Measurements from ENCODE around the gene QSOX2.

QSOX2 gene, protein sequence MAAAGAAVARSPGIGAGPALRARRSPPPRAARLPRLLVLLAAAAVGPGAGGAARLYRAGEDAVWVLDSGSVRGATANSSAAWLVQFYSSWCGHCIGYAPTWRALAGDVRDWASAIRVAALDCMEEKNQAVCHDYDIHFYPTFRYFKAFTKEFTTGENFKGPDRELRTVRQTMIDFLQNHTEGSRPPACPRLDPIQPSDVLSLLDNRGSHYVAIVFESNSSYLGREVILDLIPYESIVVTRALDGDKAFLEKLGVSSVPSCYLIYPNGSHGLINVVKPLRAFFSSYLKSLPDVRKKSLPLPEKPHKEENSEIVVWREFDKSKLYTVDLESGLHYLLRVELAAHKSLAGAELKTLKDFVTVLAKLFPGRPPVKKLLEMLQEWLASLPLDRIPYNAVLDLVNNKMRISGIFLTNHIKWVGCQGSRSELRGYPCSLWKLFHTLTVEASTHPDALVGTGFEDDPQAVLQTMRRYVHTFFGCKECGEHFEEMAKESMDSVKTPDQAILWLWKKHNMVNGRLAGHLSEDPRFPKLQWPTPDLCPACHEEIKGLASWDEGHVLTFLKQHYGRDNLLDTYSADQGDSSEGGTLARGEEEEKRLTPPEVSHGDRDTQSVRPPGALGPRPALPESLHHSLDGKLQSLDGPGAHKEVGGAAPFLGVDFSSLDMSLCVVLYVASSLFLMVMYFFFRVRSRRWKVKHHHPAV

DNA sequence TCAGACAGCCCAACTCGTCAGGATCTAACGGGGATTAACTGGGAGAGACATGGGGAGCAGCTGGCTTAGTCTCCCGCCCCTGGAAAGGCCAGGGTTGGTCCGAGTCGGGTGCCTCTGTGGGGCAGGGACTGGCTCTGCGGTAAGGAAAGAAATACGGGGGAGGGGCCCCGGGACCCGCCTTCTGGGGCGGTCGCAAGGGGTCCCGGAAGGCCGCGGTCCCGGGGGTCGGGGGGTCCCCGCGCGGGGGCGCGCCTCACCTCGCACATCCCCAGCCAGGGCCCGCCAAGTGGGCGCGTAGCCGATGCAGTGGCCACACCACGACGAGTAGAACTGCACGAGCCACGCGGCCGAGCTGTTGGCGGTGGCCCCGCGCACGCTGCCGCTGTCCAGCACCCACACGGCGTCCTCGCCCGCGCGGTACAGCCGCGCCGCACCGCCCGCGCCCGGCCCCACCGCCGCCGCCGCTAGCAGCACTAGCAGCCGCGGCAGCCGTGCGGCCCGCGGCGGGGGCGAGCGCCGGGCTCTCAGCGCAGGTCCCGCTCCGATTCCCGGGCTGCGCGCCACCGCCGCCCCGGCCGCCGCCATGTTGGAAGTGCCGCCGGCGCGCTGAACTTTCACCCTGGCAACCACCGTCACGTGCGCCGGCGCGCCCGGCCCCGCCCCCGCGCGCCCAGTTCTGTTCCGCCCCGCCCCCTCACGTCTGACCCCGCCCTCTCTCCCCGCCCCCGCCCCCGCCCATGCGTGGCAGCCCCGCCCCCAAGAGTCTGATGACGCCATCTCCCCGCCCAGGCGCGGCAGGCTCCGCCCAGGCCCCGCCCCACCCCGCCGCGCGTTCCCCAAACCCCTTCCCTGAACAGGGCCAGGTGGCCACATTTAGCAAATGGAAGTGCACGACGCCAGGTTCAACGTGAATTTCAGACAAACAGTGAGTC, at the start of gene QSOX2:
TSS of gene QSOX2 (minus strand) at position 594 of the 932 bp plus-strand sequence. CDS start at position 585, 9 bp downstream.
- peak; percentile 88 for DNase-seq

DNA sequence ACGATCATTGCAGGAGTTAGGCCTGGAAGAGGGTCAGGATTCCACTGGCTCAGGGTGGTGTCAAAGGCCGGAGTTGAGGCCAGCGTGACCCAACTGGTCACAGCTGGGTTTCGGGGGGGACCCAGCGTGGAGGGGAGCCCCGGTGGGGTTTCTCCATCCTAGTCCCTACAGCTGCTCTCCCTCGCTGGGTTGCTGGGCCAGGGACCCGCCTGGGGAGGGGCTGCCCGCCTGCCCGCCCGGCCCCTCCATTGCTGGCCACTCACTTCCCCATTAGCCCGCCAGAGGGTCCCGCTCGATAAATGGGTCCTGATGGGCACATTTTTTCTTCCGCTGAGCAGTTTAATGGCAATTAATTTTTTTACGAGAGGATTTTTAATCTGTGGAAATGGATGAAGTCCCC, 49.4 kb upstream of the QSOX2 start:
- DNase-seq = no peak

DNA sequence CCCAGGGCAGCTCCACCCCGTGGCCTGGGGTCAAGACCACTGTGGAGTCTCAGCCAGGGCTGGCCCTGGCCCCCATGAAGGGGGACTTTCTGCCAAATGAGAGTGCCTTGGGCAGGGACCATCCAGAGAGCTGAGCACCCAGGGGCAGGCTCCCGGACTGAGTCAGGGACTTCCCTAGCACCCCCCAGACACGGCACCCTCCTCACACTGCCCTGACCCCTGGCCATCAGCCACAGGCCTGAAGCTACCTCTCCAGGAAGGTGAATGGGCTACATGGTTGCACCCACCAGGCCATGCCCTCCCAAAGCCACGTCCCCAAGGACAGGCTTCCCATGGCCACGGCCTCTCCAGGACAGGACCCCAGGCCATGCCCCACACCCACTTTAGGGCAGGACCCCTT, 48.8 kb upstream of the QSOX2 start:
- no peak for DNase-seq

DNA sequence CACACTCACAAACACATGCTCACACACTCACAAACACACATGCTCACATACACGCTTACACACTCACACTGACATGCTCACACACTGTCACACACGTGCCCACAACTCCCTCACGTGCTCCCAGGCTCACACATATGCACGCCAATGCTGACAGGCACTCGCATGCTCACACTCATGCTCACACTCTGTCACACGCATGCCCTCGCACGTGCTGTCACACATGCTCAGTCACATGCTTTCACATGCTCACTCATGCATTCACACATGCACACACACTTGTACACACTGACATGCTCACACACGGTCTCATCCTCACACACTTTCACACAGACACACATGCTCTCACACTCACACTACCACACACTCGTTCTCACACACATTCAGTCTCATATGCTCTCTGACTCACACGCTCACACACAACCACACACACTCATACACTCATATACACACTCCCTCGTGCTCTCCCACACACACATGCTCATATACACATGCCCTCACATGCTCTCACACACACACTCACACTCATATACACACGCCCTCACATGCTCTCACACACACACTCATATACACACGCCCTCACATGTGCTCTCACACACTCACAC, 48.0 kb upstream of the QSOX2 start:
- DNase-seq = no peak

DNA sequence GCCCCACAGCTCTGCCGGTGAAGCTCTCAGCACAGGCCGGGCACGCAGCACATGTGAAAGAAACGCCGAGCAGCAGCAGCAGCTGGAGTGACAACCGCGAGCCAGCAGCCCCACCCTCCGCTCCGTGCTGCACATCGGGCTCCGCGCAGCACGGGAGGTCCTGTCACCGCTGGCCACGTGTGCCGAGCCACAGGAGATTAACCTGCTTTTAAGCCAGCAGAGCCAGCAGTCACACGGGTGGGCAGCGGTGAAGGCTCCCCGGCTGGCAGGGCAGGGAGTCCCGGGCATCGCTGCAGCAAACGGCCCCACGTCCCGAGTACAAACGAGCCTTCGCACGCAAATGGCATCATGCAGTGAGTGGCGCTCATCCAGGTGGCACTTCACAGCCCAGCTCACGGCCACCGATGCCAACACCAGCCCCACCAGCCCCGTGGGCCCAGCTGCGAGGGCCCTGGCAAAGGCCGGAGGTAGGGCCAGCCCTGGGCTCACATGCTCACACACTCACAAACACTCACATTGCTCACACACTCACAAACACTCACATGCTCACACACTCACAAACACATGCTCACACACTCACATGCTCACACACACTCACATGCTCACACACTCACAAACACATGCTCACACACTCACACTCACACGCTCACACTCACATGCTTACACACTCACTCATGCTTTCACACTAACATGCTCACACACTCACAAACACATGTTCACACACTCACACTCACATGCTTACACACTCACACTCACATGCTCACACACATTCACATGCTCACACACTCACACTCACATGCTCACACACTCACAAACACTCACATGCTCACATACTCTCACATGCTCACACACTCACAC, 47.2 kb upstream of the QSOX2 start:
- DNase-seq = no peak

DNA sequence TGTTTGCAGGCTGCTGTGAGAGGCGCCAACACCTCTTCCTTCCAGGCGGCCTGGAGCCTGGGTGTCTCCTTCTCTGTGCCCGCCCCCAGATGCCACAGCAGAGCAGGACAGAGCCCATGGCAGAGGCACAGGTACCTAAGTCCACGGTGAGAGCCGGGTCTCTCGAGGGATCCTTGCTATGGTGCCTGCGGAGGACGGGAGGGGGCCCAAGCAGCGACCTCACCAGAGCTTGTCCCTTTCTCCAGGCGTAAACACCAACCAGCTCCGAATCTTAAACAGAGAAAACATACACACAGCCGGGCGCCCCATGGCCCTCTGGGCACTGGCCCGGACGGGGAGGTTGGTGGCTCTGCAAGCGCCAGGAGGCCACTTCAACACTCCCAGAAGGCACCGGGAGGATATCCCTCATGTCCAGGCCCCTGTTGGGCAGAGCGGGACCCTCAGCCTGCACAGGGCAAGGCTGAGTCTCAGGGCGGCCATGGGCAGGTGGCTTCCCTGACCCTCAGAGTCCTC, 46.5 kb upstream of the QSOX2 start:
- no peak for DNase-seq

DNA sequence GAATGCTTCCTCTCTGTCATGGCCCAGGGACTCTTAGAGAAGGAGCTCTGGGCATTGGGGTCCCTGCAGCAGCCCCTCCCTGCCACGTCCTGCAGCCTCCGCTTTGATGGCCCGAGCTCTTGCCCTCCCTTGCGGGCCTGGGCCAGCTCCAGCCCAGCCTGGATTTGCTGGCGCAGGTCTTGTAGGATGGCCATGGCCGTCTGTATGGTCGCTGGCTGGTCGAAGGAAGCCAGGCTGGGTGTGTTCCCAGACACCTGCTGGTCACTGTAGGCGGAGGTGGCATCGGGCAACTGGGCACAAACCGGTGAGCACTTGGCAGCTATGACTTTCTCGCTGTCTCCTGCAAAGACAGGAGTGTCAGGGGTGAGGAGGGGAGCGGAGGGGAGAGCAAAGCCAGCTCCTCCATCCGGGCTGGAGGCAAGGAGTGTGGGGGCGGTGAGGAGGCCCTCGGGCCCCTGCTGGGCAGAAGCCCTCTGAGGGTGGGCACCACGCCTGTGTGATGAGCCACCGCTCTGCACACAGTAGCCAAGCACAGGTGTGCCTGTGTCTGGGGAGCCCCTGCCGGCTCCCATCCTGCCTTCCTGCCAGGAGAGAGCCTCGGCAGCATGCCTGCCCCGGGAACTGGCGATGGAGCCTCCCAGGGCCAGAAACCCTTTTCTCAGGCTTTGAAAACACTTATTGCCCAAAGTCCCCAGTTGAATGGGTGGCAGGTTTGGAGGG, 45.9 kb upstream of the QSOX2 start:
- DNase-seq = no peak

DNA sequence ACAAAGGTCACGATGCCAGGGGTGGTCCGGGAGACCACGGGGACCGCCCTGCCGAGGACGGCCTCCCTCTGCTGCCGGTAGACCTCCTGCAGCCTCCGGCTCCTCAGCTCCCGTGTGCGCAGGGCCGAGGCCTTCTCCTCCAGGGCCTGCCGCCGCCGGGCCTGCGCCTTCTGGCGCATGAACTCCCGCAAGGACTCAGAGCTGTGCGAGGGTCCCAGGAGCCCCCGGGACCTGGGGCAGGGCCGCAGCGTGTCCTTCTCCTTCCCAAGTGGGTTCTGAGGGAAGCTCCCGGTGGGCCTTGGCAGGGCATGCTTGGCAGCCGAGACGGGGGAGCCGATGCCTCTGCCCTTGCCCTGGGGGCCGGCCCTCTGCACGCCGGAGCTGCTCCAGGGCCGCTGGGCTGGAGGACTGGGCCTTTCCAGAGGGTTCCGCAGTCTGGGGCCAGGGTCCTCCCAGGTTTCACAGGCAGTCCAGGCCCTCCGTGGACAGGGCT, 44.9 kb upstream of the QSOX2 start:
- DNase-seq = no peak

DNA sequence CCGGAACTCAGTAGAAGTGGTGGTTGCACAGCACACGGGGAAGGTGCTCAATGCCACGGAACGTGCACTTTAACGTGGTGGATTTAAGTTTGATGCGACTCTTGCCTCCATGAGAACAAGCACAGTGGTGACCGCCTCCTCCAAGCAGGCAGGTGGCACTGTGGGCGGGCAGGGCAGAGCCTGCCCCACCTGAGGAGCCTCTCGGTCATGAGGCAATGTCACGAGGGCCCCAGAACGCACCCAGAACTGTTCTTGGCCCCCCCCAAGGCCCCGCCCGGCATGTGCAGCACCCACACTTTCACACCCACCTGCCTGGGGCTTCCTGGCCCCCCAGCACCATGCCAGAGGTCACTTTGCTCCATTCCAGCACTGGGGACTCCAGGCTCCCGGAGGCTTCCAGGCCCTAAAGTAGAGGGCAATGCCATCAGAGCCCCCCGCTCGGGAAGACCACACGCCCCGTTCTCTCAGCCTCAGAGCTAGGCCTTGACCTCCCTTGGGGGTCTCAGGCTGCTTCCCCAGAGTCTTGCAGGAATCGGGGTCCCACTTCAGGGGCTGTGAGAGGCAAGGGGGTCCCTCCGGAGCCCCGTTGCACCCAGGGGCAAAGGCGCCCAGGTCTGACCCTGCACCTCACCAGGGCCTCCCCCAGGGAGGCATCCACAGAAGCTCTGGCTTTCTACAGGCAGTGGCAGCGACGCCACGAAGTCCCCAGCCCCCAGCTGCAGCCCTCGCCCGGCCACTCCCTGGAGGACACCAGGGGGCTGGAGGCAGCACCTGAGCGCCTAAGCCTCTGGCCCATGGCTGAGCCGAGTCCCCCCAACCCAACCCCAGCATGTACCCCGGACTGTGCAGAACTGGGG, 44.3 kb upstream of the QSOX2 start:
- no peak for DNase-seq

DNA sequence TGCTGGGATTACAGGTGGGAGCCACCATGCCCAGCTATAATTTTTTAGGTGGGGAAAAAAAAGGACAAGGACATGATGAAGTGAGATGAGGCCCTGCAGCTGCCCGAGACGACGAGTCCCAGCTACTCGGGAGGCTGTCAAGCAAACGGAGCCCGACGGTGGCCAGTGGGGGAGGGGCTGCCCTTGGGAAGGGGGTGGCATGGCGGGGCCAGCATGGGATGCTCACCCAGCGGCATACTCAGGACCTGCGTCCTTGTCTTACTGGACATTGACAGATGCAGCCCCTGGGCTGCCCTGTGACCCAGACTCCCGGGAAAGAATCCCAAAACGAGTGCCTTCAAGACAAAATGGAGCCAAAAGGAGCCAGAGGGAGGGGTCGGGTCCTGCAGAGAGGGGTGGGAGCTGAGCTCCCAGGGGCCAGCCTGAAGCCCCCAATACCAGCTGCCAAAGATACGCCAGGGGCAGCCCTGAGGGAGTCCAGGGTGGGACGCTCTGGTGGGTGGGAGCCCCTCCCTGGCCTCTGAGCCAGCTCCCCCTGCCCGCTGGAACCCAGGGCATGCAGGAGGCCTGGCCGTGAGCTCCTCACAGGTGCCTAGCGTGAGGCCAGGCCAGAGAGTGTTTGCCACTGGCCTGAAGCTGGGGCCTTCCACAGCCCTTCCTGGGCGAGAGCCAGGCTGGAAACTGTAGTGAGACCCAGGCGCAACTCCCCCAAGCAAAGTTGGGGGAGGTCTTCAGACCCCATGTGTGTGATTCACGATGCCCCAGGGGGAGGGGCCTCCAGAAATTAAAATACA, 42.5 kb upstream of the QSOX2 start:
- DNase-seq = no peak

DNA sequence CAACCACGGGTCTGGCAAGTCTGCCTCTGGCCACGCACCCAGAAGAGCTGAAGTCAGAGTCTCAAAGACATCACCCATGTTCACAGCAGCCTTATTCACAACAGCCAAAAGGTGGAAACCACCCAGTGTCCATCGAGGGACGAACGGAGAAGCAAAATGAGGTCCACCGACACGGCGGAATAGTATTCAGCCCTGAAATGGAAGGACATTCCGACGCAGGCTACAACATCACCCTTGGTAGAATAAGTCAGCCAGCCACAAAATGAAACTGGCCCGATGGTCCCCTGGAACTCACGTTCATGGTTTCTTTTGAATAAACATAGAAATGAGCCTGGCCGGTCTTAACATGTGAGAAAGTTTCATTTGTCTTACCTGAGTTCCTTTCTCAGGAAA, 41.4 kb upstream of the QSOX2 start:
- DNase-seq = no peak

DNA sequence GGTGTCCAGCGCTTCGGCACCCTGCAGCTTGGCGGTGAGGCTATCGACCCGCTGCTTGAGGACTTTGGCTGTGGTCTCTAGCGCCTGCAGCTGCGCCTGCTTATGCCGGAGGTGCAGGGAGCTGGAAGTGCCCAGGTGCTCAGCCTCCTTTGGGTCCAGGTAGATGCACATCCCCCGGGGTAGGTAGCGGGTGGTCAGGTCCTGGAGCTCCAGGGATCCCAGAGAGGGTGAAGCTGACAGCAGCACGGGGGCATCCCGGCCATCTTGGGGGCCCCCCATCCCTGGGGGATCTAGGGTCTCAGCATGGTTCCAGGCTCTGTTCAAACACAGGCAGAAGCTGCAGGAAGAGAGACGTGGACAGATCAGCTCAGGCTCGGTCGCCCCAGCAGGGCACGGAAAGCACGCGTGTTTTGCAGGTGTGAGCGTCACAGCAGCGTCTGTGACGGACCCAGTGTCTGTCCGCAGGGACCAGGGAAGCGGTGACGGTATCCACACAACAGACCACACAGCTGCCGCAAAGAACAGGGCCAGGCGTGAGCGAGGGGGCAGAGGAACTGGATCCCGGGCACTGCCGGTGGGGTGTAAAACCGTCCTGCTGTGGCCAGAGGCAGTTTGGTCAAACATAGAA, 40.9 kb upstream of the QSOX2 start:
- DNase-seq = no peak

DNA sequence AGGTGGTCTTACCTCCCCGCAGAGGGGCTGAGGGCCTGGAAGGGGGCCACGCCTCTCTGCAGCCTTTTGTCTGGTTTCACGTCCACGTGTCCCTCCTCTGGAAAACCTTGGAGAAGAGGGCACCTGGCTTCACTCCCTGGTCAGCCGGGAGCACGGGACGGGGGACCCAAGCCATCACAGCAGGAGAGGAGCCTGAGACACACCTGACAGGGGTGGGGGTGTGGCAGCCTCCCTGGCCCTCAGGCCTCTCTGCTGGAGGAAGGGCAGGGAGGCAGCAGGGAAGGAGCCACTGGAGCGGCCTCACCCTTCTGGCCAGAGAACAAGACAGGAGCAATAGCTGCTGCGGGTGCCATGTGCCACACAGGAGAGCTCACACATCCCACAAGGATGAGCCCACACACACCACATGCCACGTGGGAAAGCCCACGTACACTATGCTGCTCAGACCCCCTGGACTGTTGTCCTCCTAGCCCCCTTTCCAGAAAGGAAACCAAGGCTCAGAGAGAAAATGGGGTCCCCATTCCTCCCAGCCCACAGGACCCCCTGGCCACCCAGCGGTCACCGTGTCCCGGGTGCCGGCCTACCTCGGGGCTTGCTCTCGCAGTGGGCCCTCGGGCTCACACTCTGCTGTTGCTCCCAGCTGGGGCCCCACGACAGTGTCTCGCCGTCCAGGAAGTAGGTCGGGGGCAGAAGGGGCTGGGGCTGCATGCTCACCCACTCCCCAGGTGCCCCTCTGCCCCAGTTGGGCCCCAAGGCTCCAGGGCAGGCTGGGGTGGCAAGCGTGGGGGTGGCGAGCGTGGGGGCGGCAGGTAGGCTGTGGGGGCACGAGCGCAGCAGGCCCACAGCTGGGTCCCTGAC, 40.1 kb upstream of the QSOX2 start:
- DNase-seq = no peak

DNA sequence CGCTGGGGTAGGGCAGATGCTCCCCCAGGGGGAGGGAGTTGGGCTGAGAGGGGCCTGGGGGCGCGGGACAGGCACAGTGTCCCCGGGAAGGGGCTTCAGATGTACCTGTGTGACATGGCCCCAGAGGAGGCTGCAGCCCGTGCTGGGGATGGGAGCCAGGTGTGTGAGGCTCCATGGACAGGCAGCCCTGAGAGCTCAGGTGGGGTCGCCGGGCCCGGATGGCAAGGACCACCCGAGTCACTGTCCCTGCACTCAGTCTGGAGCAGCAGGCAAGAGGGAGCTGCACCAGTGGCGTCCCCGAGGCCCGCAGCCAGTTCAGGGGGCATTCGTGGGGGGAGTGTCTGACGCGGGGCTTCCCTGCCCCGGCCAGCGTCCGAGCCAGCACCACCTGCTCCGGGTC, 39.3 kb upstream of the QSOX2 start:
- DNase-seq = no peak

DNA sequence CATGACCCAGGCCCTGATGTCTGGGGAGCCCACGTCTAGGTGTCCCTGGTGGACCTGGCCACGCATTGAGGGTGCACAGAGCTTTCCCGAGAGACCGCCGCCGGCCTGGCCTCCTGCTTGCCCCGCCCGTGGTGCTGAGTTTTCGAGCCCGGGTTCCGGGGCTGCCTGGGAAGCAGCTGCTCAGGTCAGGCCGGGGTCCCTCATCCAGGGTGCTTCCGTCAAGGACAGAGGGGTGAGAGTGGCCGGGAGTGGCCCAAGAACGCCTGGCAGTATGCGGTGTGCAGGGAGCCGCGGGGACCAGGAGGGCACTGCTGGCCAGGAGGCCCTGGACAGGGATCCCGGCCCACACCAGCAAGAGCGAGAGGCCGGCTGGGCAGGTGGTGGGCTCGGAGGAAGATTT, 38.7 kb upstream of the QSOX2 start:
- no peak for DNase-seq

DNA sequence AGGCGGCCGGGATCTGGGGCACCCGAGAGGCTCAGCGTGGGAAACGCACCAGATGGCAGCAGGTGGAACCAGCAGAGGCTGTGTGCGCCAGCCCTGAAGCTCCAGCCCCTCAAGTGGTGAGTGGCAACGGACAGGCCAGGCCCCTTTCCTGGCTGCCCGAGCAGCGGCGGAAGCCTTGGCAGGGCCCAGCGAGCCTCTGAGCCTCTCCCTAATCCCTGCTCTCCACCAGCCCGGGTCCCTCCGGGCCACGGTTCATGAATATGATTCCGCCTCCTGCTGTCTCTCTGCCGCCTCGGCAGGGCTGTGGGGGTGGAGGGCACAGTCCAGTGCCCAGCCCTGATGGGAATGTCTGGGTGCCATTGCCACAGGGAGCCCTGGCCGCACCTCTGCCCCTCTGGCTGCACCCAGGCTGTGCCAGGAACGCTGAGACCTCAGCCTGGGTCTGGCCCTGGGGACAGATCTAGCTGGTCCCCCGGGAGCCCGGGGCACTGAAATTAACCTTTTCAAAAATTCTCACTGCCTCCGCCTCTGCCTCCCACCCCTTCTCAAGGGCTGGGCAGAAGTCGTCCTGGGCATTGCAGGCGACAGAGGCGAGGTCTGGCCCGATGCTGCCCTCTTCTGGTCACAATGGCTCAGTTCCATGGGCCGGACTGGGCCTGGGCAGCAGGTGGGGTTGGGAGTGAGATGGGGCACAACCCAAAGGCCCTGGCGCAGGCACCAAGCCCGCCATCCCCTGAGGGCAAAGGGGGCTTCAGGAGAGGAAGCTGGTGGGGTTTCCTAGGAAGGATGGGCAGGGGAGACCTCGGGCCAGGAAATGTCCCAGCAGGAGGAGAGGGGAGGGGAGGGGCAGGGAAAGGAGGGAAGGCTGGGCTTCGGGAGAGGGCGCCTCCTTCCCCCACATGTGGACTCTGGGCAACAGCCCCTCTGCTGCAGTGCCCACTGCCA, 38.0 kb upstream of the QSOX2 start:
- DNase-seq = peak; percentile 85
